HG03457 (cell line): Measurements from ENCODE around the gene PLEK.
"Not testable (repeated sequence)": the region's sequence is repeated elsewhere in the genome, so short reads cannot be mapped to it uniquely, and the experiment has no call there.

Experiments used
- ATAC-seq: cut with Tn5 transposase; IDR thresholded peaks from one replicate; pipeline ENCODE4 v1.9.1; 2021; ENCODE audit warnings: moderate number of reproducible peaks; ENCODE audit not compliant: unreplicated experiment

The PLEK gene

DNA sequence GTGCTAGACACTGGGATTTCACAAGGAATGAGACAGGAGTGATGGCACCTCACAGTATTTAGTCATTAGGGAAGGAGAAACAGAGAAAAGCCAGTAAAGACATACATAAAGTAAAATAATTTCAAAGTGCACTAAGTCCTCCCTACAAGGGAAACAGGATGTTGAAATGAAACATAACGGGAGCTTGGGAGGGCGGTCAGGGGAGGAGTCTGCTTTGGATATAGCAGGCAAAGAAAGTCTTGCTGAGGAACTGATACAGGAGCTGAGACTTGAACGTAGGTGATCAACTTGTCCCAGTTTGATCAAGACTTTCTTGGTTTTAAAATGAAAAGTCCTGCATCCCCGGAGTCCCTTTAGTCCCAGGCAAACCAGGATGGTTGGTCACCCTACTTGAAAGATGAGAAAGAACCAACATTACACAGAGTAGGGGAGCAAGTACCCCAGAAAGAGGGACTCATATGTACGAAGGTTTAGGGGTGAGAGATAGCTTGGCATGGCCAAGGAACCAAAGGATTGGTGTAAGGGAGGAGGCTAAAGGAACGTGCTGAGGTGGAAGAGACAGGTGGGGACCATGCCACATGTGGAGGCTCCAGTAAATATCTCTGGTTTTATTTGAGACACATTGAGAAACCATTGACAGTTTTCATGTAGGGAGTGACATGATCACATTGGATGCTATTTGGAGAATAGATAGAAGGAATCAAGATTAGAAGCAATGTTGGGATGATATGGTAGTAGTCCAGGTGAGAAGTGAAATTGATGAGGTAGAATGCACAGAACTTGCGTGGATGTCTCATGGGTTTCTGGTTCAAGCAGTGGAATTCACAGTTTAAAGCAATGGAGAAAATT is 73.6 kb downstream of the PLEK start:
- no peak for ATAC-seq

DNA sequence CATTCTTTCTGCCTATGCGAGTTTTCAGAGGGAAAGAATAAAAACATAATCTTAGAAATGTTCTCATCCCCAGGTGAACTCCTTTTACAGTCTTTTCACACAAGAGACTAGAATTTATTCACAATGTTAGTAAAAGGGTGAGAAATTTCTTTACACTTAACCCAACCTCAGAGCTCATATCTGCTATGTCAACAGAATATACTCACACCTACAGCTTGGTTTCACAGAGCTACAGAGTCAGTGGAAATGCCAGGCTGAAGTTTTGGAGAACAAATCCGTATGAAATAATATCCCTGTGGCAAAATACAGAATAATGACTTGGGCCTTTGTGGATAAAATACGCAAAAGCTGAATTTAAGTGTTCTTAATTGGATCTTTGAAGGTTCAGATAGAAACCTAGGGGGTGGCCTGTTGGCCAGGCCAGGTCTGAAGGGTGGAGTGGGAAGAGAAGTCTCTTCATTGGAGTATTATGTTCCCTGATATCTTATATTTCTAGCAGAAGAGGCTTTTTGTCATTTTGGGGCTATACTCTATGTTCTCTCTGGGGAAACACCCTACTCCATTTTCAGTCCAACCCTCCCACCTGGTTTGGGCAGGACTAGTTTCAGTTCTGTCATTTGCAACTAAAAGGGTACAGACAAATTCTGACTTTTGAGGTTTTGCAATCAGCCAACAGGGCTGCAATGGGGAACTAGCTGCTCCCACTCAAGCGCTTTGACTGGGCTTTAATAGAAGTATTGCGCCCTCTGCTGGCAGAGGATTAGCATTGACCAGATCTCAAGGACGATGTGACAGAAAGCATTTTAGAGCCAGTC is 76.3 kb downstream of the PLEK start:
- peak; percentile 96 for ATAC-seq

DNA sequence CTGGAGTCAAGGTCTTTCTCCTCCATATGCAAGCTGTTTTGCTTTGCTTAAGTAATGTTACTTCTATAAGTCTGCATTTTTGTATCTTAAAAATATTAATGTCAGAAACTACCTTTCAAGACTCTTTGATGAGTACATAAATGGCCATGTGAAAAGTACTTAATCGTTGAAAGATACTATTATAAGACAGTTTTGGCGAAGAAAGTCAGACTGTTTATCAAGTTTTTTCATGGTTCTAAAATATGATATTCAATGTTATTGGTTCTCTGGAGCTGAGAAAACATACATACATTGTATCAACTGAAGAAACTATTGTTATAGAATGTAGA is 76.9 kb downstream of the PLEK start:
- ATAC-seq = no peak

DNA sequence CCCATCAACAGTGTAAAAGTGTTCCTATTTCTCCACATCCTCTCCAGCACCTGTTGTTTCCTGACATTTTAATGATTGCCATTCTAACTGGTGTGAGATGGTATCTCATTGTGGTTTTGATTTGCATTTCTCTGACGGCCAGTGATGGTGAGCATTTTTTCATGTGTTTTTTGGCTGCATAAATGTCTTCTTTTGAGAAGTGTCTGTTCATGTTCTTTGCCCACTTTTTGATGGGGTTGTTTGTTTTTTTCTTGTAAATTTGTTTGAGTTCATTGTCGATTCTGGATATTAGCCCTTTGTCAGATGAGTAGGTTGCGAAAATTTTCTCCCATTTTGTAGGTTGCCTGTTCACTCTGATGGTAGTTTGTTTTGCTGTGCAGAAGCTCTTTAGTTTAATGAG is 81.3 kb downstream of the PLEK start:
- ATAC-seq = not testable (repeated sequence)
